Prostate gland (tissue), 2 donors: ENCODE results near the gene TNFRSF14. TPM values are rescaled to one million over a fixed set of nuclear protein-coding genes. Genes with fewer than 3 reads are reported as not detected.

ENCODE experiments used
- DNase-seq: peaks from one replicate; pipeline ENCODE4 v3.0.0-alpha.2; 2019; ENCODE audit warnings: low spot score
- H3K27ac ChIP-seq, 2 donors: fragments of 200-600 bp; sonication (generic); 2 replicates each; pipeline ENCODE4 v1.5.1; 2017 to 2019
- H3K27me3 ChIP-seq: fragments of 200-600 bp; sonication (generic); replicated peaks from 2 replicates; pipeline ENCODE4 v1.5.1; 2019; ENCODE audit not compliant: insufficient read depth
- H3K36me3 ChIP-seq, 2 donors: fragments of 200-600 bp; sonication (generic); 1 replicate in 1 of 2; 2 replicates in 1 of 2; pipeline versions ENCODE4 v1.5.1 to v1.8.1; 2017 to 2019
- H3K4me1 ChIP-seq: fragments of 200-600 bp; sonication (generic); replicated peaks from 2 replicates; pipeline ENCODE4 v1.5.1; 2019
- H3K4me3 ChIP-seq, 2 donors: fragments of 200-600 bp; sonication (generic); 2 replicates each; pipeline ENCODE4 v1.5.1; 2017 to 2019
- H3K9me3 ChIP-seq: fragments of 200-600 bp; sonication (generic); 2 replicates; pipeline ENCODE4 v1.5.1; 2017
- POLR2A ChIP-seq: fragments of 450-650 bp; IDR thresholded peaks from one replicate; pipeline ENCODE4 v1.6.1; 2016; ENCODE audit warnings: antibody characterized with exemption, mild to moderate bottlenecking
- POLR2AphosphoS5 ChIP-seq: sonication (generic); formaldehyde crosslinking; IDR thresholded peaks from one replicate; pipeline ENCODE4 v1.6.1; 2017; ENCODE audit warnings: antibody characterized with exemption
- WGBS: methylation state at CpG from one replicate; pipeline ENCODE4 v1.1.5; 2018; 5-methylcytosine and 5-hydroxymethylcytosine counted together
- intact Hi-C: fragments of 100-400 bp; cut with DNase I; formaldehyde crosslinking; loops from one replicate; pipeline ENCODE4 v1.14.2; 2022
- total RNA-seq, 2 donors: library from RNA; depleted of rRNA; stranded (reverse); fragments of >200 nt; gene quantifications; one replicate each; pipeline ENCODE4 v1.1.0, GENCODE V29; 2016
- TF ChIP-seq, protein P1 (sequence below), 4 experiments: fragments of 200-600 bp in 2 of 4; fragments of 450-650 bp in 2 of 4; sonication (generic) in 2 of 4; IDR thresholded peaks; 1 replicate in 3 of 4; 2 replicates in 1 of 4; pipeline ENCODE4 v1.5.1; 2016 to 2019; ENCODE audit warnings: antibody characterized with exemption in 4 of 4, mild to moderate bottlenecking in 2 of 4, moderate library complexity in 2 of 4

Gene TNFRSF14
- total RNA-seq, 2 donors from 2014 or later = 83.3 to 105 TPM

DNA sequence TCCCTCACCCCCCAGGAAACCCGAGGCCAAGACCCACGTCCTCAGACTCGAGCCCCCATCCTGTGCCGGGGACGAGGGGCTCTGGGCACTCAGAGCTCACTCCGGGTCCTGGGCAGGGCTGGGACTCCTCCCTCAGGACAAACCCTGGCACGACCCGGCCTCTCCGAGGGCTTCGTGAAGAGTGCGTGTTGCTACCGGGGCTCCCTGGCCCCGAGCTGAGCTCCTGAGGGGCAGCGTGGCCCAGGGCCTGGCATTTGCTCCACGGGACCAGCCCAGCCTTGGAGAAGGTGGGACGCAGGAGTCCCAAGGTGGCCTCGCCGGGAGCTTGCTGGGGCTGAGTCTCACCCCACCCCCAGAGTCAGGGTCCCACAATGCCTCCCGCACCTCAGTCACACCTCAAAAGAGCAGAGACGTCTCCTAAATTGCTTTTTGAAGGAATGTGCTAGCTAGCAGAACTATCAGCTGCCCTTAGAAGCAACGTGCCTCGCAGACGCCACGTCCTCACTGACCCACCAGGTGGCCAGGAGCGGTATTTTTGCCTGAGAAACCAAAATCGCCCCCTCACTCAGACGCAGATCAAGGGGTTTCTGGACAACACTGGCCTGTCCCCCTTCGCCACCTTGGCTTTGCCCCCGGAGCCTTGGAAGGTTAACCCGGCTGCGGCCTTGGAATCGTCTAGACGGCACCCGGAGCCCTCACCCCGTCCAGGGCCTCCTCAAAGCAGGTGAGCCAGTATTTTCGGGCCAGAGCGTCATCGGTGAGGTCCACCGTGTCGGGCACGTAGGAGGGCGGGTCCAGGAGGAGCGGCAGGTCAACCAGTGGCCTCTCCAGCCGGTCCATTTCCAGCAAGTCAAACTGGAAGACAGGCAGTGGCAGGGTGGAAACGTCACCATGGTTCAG lies 41.1 kb upstream of the TNFRSF14 start:
- DNase-seq = no peak
- intact Hi-C loops = no loop called here
- 92% methylated on average over 34 of the region's 45 CpGs for WGBS
- no peaks in the 10 kb centered on the region for H3K9me3 ChIP-seq
- TF ChIP-seq, protein P1, sequence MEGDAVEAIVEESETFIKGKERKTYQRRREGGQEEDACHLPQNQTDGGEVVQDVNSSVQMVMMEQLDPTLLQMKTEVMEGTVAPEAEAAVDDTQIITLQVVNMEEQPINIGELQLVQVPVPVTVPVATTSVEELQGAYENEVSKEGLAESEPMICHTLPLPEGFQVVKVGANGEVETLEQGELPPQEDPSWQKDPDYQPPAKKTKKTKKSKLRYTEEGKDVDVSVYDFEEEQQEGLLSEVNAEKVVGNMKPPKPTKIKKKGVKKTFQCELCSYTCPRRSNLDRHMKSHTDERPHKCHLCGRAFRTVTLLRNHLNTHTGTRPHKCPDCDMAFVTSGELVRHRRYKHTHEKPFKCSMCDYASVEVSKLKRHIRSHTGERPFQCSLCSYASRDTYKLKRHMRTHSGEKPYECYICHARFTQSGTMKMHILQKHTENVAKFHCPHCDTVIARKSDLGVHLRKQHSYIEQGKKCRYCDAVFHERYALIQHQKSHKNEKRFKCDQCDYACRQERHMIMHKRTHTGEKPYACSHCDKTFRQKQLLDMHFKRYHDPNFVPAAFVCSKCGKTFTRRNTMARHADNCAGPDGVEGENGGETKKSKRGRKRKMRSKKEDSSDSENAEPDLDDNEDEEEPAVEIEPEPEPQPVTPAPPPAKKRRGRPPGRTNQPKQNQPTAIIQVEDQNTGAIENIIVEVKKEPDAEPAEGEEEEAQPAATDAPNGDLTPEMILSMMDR (IDR thresholded peaks at IDR 0.05) = no peak
- no peaks in the 10 kb centered on the region for H3K27me3 ChIP-seq
- H3K4me1 ChIP-seq = no peaks in the 10 kb centered on the region
- H3K36me3 ChIP-seq = peaks cover 27 to 84% of the 10 kb centered on the region in 2 donors
- no peak overlapping the region for H3K4me3 ChIP-seq
- H3K27ac ChIP-seq = no peak overlapping the region

DNA sequence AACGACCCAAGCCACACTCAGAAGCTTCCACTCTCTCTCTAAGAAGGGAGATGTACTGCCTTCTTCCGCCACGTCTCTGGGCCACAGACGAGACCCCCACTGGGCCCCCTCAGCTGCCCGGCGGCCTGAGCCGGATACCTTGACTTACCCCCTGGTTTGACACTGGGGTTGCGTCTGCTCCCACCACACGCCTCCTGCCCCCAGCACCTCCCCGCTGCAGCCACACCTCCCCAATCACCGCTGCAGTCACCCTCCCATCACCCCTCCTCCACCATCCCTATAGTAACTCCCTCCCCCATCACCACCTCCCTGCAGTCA lies 40.4 kb upstream of the TNFRSF14 start:
- 91% methylated on average over 11 of the region's 11 CpGs for WGBS
- no peaks in the 10 kb centered on the region for H3K4me1 ChIP-seq
- H3K27ac ChIP-seq = no peak overlapping the region
- H3K36me3 ChIP-seq = peaks cover 31 to 86% of the 10 kb centered on the region in 2 donors
- H3K4me3 ChIP-seq = no peak overlapping the region
- TF ChIP-seq POLR2AphosphoS5 (no peak), POLR2A (no peak)
- TF ChIP-seq, protein P1 (IDR thresholded peaks at IDR 0.05) = no peak
- H3K27me3 ChIP-seq = no peaks in the 10 kb centered on the region
- intact Hi-C loops = no loop called here
- no peak for DNase-seq
- H3K9me3 ChIP-seq = no peaks in the 10 kb centered on the region

DNA sequence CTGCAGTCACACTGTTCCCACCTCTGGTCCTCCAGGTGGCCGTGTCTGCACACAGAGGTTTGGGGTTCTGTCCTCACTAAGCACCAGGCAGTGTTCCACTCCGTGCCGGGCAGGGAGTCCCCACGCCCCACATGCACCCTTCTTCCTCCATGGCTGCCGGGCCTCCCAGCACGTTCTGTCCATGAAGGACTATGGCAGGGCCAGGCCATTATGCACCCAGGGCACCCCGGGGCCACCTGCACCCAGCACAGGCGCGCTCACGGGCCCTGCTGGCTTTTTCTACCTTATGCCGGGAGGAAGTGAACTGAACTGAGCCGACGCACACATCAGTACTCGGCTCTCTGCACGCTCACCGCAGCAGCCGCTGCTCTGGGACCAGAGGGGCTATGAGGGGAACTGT lies 40.0 kb upstream of the TNFRSF14 start:
- intact Hi-C loops = no loop called here
- WGBS = 89% methylated on average over 17 of the region's 17 CpGs
- Histone ChIP-seq H3K36me3 (peaks cover 31 to 86% of the 10 kb centered on the region in 2 donors), H3K9me3 (no peaks in the 10 kb centered on the region), H3K27me3 (no peaks in the 10 kb centered on the region), H3K4me1 (no peaks in the 10 kb centered on the region), H3K27ac (no peak overlapping the region), H3K4me3 (no peak overlapping the region)
- TF ChIP-seq POLR2A (no peak), POLR2AphosphoS5 (no peak)
- TF ChIP-seq, protein P1 (IDR thresholded peaks at IDR 0.05) = no peak
- DNase-seq = no peak

DNA sequence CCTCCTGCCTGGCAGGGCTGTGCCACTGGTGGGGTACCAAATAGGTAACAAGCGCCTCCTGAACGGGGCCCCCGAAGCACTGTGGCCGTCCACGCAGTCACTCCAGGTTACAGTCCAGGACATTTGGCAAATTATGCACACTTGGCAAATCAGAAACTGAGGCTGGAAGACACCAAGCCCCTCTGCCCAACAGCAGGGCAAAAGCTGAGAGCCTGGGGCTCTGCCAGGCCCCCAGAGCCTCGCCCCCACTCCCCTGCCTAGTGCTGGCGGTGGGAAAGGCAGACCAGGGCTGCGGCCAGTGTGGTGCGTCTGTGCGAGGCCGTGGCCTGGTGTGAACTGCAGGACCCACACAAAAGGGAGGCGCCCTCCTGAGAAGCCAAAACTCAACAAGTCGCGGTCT lies 39.2 kb upstream of the TNFRSF14 start:
- no peak for TF ChIP-seq POLR2AphosphoS5
- TF ChIP-seq, protein P1 (IDR thresholded peaks at IDR 0.05) = no peak
- TF ChIP-seq POLR2A = no peak
- 95% methylated on average over 14 of the region's 14 CpGs for WGBS
- H3K27ac ChIP-seq = no peak overlapping the region
- no peaks in the 10 kb centered on the region for H3K9me3 ChIP-seq
- H3K4me1 ChIP-seq = no peaks in the 10 kb centered on the region
- no peak overlapping the region for H3K4me3 ChIP-seq
- no peak for DNase-seq
- H3K36me3 ChIP-seq = peaks cover 31 to 87% of the 10 kb centered on the region in 2 donors
- intact Hi-C loops = no loop called here
- no peaks in the 10 kb centered on the region for H3K27me3 ChIP-seq

DNA sequence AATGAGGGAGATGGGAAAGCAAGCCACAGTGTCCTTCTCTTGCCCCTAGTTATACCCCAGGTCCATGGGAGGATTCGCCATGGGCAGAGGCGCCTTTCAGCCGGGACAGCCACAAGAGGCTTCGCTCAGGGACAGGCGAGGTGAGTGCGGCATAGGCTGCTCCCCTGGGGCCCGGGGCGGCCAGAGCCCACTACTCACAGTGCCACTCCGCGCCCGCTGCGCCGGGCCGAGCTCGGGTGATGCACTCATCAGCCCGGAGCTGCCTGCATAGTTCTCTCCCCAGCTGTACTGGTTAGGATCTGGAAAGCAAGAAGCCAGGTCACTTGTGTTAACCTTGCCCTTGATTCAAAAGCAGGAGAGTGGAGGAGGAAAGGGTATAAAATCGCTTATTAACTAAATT lies 38.2 kb upstream of the TNFRSF14 start:
- intact Hi-C loops = no loop called here
- Histone ChIP-seq H3K27me3 (no peaks in the 10 kb centered on the region), H3K4me3 (no peak overlapping the region), H3K4me1 (no peaks in the 10 kb centered on the region), H3K36me3 (peaks cover 31 to 76% of the 10 kb centered on the region in 2 donors), H3K27ac (no peak overlapping the region), H3K9me3 (no peaks in the 10 kb centered on the region)
- 92% methylated on average over 17 of the region's 17 CpGs for WGBS
- TF ChIP-seq POLR2A = no peak
- TF ChIP-seq POLR2AphosphoS5 = no peak
- TF ChIP-seq, protein P1 (IDR thresholded peaks at IDR 0.05) = no peak
- no peak for DNase-seq
